Putamen (tissue), 1 donor: ENCODE results near the gene ZNF560.
"Not testable (repeated sequence)": the region's sequence is repeated elsewhere in the genome, so short reads cannot be mapped to it uniquely, and the experiment has no call there.

Source experiments
- DNase-seq: peaks from one replicate; pipeline ENCODE4 v3.0.0-alpha.2; 2016; ENCODE audit warnings: low spot score

ZNF560 gene

DNA sequence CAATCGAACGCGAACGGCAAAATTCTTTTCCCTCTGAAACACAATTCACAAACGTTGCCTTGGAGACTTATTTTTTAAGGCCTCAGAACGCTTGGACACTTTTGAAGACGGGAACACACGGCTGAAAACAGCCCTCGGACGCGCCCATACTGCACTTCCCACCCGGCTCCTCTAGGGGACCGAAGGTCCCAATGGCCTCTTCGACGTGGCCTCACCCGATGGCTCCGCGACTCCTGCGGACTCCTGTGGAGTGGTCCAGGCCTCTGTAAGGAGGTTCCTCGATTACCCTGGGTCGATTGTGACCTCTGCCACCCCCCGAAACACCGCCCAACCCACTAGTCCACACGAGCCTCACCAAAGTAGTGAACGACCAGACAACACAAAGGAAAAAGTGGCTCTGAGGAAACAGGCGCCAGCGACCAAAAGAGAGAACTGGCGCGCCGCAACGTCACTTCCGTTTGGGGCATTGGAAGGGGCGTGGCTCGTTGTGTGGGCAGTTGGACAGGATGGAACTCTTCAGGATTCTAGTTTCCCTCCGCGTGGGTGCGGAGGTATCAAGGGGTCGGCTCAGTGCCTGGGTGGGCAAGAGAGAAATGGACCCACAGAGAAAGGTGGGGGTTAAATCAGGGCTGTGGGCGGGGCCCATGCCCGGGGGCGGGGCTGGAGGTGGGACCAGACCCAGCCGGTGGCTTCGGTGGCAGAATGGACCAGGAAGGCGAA lies at the start of gene ZNF560:
Gene ZNF560 (minus strand): TSS at position 434 of the 720 bp plus-strand sequence. CDS start 23,303 bp downstream, outside the sequence.
- no peak for DNase-seq

DNA sequence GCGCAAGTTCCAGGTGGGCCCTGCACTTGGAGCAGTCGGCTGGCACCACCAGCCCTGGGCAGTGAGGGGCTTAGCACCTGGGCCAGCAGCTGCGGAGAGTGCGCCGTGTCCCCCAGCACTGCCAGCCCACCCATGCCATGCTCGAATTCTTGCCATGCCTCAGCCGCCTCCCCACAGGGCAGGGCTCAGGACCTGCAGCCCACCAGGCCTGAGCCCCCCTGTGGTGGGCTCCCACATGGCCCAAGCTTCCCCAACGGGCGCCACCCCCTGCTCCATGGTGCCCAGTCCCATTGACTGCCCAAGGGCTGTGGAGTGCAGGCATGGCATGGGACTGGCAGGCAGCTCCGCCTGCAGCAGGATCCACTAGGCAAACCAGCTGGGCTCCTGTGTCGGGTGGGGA lies 49.5 kb upstream of the ZNF560 start:
- no peak for DNase-seq

DNA sequence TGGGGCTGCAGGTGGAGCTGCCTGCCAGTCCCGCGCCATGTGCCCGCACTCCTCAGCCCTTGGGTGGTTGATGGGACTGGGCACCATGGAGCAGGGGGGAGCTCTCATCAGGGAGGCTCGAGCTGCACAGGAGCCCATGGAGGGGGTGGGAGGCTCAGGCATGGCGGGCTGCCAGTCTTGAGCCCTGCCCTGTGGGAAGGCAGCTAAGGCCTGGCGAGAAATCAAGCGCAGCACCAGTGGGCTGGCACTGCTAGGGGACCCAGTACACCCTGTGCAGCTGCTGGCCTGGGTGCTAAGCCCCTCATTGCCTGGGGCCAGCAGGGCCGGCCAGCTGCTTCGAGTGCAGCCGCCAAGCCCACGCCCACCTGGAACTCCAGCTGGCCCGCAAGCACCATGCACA lies 42.9 kb upstream of the ZNF560 start:
- DNase-seq = not testable (repeated sequence)

DNA sequence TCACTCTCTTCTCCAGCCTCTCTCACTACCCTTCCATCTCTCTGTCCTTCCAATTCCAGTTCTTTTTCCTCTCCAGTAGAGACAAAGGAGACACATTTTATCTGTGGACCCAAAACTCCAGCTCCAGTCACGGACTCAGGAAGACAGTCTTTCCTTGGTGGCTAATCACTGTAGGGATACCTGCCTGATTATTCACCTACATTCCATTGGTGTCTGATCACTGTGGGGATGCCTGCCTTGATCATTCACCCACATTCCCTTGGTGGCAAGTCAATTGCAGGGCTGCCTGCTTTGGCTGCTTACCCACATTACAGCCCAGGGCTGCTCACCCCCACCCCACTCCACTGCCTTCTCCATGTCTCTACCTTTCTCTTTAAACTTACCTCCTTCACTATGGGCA lies 41.5 kb upstream of the ZNF560 start:
- DNase-seq = not testable (repeated sequence)

DNA sequence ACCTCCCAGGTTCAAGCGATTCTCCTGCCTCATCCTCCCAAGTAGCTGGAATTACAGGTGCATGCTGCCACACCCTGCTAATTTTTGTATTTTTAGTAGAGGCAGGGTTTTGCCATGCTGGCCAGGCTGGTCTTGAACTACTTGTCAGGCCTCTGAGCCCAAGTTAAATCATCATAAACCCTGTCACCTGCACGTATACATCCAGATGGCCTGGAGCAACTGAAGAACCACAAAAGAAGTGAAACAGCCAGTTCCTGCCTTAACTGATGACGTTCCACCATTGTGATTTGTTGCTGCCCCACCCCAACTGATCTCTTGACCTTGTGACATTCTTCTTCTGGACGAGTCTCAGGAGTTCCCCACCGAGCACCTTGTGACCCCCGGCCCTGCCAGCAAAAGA lies 40.8 kb upstream of the ZNF560 start:
- not testable (repeated sequence) for DNase-seq

DNA sequence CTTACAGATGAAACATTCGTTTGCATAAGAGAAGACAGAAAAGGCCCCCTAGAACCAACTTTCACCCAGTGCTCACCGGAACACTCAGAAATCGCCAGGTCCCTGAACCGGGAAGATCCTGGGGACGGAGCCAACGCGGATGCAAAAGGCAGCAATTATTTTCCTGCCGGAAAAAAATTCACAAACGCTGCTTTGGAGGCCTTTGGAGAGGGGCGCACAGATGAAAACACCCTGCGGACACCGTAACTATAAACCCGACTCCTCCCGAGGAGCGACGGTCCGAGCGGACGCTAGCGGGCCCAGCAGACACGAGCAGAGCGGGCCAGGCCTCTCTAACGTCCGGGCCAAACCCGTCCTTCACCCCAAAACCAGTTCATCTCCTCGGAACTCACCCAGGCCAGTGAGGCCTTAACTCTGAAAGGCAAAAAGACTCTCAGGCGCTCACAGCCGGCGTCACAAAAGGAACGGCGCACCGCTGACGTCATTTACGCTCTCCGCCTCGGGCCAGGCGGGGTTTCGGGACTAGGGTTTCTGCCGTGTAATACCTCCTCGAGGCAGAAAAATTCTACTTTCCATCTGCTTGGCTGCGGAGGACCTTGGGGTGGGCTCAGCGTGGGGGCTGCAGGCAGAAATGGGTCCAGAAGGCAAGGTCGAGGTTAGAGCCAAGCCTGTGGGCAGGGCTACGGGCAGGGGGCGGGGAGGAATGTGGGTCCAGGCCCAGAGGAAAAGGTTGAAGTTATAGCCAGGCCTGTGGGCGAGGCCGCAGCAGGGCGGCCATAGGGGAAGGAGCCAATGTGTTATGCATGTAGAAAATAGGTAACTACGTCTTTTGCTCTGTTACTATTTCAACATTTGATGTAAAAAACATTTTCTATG lies 40.0 kb upstream of the ZNF560 start, which contains the start of gene ZNF426:
Gene ZNF426 (minus strand): TSS at position 463 of the 876 bp plus-strand sequence. CDS start 2,413 bp downstream, outside the sequence.
- peak; percentile 84 for DNase-seq

DNA sequence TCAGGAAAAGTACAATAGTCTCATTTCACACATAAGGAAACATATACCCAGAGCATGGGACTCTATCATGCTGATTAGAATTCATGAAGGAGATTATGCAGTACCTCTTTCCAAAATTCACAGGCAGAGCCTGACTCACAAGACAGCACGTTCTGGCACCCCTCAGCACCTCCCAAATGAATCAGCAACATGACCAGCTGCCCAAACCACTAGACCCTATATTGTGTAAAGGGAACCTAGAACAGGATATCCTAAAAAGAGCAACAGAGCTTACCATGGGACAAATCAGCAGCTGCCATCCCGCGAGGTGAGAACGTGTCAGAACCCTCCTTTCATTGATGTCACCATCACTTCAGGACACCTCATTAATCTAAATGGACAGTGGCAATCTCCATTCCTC lies 37.5 kb upstream of the ZNF560 start:
- no peak for DNase-seq

DNA sequence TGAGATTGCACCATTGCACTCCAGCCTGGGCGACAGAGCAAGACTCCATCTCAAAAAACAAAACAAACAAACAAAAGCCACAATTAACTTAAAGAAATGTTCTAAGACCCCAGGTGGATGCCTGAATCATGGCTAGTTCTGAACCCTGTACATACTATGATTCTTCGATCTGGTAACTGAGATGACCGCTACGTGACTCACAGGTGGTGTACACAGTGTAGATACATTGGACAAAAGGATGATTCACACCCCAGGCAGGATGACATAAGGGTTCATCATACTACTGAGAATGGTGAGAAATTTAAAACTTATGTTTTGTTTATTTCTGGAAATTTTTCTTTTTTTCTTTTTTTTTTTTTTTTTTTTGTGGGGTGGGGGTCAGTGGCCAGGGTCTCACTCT lies 33.5 kb upstream of the ZNF560 start:
- no peak for DNase-seq

DNA sequence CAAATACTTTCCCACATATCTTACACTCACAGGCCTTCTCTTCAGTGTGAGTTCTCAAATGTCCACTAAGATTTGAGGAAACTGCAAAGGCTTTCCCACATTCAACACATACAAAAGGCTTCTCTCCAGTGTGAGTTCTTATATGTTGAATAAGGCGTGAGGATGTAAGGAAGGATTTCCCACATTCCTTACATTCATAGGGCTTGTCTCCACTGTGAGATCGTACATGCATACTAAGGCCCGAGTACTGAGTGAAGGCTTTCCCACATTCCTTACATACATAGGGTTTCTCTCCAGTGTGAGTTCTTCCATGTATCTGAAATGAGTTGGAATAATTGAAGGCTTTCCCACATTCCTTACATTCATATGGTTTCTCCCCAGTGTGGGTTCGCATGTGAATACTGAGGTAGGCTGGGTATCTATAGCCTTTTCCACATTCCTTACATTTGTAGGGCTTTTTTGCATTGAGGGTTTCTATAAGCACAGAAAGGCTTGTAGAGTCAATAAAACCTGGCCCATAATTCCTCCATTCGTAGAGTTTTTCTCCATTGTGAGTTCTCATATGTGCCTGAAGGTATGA lies 30.4 kb upstream of the ZNF560 start:
- DNase-seq = no peak

DNA sequence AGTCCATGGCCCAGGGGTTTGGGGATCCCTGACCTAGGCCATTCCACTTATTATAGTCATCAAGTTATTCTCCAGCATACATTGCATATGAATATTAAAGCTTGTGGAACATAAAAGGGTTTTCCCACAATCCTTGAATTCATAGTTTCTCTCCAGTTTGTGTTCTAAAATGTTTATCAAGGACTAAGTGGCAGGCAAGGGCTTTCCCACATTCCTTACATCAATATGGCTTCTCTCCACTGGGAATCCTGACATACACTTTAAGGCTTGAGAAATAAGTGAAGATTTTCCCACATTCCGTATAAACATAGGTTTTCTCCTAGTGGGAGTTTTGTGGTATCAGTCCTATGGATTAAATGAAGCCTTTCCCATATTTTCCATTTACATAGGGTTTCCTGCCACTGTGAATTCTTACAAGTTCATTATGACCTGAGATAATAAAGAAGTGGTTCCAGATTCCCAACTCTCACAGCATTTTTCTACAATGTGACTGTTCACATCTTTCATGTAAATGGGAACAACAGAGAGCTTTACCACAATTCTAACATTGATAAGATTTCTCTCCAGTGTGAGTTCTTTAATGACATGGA lies 25.6 kb upstream of the ZNF560 start:
- DNase-seq = no peak

DNA sequence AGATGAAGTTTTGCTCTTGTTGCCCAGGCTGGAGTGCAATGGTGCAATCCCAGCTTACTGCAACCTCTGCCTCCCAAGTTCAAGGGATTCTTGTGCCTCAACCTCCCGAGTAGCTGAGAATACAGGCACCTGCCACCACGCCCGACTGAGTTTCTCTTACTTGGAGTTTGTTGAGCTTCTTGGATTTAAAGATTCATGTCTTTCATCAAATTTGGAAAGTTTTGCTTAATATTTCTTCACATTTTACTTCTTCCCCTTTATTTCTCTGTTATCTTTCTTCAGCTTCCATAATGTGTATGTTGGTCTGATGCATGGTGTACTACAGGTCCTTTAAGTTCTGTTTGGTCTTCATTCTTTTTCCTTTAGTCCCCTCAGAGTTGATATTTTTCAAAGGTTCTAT lies 8.9 kb upstream of the ZNF560 start:
- no peak for DNase-seq

DNA sequence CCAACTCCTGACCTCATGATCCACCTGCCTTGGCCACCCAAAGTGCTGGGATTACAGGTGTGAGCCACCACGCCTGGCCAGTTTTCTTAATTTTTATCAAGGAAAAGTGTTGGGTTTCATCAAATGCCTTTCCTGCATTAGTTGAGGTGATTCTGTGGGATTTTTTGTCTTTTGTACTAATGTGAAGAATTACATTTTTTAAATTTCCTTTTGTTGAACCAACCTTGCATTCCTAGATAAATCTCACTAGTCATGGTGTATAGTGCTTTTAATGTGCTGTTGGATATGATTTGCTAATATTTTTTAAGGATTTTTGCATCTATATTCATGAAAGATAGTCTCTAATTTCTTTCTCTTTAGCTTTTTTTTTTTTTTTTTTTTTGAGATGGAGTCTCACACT lies 2.4 kb upstream of the ZNF560 start:
- no peak for DNase-seq

DNA sequence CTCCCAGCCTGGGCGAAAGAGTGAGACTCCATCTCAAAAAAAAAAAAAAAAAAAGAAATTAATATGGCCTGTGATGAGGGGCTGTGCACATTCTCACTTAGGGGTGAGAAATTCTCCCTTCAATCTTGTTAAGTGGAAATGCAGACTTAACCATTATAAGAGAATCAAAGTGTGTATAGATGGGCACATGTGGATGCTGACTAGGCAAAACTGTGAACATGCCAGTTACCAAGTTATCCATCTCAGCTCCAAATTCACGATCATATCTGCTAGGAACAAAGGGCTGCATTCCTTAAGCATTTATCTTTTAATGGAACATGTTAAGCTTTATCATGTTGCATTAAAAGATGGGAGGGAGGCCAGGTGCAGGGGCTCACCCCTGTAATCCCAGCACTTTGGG lies 4.3 kb downstream of the ZNF560 start:
- no peak for DNase-seq

DNA sequence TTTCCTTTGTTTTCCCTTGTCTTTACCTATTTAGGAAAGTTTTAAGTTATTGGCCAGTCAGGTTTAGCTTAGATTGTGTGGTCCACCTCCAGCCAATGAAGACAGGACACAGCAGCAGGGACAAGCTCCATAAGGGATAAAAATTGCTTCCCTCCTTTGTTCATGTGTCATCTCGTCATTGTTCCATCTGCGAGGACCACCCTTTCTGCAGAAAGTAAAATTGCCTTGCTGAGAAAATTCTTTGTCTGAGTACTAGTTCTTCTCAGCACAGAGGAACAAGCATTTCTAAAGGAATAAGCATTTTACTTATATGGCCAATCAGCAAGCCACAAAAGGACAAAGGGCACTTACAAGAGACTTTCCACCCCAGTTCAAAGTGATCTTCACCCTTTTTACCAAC lies 11.4 kb downstream of the ZNF560 start:
- no peak for DNase-seq

DNA sequence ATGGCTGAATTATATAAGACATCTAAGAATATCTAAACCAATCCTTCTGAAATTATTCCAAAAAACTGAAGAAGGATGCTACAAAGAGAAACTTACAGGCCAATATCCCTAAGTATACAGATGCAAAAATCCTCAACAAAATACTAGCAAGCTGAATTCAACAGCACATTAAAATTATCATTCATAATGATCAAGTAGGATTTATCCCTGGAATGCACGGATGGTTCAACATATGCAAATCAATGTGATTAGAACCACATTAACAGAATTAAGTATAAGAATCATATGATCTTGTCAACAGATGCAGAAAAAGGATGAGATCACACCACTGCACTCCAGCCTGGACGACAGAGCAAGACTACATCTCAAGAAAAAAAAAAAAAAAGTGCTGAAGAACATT lies 13.3 kb downstream of the ZNF560 start:
- no peak for DNase-seq

DNA sequence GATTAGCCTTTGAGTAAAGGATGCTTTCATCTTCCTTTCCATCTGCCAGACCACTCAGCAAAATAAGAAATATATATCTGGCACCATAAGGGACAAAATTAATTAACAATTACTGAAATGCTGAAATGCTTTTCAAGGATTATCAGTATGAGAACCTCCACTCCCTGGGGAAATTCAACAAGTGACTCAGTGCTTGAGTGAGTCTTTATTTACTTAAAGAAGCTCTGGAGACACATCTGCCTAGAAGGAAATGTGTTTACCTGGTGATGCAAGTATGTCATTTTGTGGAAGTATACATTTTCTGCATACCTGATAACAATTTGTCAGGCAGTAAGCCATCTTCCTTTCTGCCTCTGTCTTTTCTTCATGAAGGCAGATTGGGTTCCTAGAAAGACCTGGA lies 23.4 kb downstream of the ZNF560 start:
- no peak for DNase-seq

DNA sequence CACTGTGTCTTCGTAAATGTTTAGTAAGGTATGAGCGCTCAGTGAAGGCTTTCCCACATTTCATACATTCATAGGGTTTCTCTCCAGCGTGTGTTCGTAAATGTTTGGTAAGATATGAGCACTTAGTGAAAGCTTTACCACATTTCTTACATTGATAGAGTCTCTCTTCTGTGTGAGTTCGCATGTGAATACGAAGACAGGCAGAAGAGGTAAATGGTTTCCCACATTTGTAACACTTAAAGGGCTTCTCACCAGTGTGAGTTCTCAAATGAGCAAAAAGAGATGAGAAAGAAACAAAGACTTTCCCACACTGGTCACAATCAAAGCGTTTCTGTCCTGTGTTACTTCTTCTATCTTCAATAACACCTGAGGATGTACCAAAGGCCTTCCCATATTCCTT lies 31.3 kb downstream of the ZNF560 start:
- DNase-seq = no peak

DNA sequence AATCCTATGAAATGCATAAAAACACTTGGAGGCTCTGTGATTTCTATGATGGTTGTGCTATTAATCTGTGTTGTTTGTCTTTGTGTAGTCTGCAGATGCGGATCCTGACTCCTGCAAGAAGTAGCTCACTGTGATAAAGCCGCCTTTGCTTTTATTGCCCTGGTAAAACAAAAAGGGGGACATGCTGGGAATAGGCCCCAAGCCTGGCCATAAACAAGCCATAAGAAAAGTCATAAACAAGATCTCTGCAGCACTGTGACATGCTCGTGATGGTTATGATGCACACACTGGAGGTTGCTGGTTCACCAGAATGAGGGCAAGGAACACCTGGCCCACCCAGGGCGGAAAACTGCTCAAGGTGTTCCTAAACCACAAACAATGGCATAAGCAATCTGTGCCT lies 36.5 kb downstream of the ZNF560 start:
- no peak for DNase-seq

DNA sequence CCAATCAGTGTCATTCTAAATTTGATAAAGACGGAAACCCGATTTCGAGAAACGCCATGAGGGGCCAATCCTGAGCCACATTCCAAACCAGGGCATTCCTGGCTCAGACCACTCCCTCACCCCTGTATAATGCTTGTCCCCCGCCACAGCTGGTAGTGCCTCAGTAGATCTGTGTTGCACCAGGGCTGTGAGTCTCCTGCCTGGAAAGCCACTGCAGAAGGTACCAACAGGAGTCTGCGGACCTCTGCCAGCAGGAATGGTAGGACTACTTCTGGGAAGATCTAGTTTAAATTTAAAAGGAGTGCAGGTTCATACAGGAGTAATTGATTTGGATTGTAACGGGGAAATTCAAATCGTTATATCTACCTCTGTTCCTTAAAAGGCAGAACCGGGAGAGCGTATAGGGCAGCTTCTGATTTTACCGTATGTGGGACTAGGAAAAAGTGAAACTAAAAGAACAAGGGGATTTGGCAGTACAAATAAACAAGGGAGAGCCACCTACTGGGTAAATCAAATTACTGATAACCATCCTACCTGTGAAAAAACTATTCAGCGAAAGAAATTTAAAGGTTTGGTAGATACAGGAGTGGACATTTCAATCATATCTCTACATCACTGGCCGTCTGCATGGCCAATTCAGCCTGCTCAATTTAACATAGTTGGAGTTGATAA lies 42.3 kb downstream of the ZNF560 start:
- DNase-seq = no peak

DNA sequence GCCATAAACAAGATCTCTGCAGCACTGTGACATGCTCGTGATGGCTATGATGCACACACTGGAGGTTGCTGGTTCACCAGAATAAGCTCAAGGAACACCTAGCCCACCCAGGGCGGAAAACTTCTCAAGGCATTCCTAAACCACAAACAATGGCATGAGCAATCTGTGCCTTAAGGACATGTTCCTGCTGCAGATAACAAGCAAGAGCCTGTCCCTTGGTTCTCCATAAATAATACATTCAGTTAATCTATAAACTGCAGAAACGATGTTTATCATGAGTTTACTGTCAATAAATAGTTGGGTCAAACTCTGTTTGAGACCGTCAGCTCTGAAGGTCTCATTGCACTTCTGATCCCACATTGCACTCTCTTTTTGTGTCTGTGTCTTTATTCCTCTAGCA lies 44.5 kb downstream of the ZNF560 start:
- DNase-seq = no peak

DNA sequence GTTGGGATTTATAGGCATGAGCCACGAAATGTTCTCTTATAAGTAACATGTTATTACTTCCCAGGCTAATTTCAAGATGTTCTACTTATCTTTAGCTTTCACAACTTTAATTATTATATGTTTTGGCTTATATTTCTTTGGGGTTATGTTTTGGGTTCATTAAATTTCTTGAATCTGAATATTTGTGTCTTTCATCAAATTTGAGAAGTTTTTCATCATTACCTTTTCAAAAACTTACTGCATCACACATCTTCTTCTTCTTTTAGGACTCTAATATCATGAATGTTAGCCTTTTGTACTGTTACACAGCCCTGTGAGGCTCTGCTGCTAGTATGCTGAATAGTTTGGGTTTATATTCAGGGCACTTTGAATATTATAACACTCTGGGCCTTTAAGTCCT lies 53.4 kb downstream of the ZNF560 start:
- no peak for DNase-seq

DNA sequence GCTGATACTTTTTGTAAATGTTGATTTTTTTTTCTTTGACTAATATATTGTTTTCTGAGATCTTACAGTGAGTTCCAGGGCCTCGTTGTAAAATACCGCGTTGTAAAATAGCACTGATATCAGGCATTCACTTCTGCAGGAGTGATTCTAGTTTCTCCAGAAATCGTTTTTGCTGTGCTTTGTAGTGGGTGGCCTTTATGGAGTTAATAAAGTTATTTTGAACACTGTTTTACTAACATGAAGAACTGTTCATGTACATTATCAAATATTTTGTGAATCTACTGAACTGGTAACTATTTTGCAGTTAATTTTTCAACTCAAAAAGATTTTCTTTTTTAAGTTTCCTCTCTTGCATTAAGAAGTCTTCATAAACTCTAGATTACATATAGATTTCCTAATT lies 62.1 kb downstream of the ZNF560 start:
- DNase-seq = no peak
